ENCODE data around the gene SURF2.

GRCh38 chr9:133368249-133368881 is 12.0 kb downstream of the SURF2 start:
- TF ChIP-seq CTCF (conservative IDR thresholded peaks at IDR 0.05) (no peak), EZH2 (IDR thresholded peaks at IDR 0.05; ENCODE audit: low read depth) (no peak)
